ENCODE measurements around the gene NUP62CL.
A peak's percentile ranks its signal among the peaks of the same experiment; 100 is the strongest.
"Not testable (repeated sequence)": the region's sequence is repeated elsewhere in the genome, so short reads cannot be mapped to it uniquely, and the experiment has no call there.

NUP62CL gene, protein sequence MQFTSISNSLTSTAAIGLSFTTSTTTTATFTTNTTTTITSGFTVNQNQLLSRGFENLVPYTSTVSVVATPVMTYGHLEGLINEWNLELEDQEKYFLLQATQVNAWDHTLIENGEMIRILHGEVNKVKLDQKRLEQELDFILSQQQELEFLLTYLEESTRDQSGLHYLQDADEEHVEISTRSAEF

DNA sequence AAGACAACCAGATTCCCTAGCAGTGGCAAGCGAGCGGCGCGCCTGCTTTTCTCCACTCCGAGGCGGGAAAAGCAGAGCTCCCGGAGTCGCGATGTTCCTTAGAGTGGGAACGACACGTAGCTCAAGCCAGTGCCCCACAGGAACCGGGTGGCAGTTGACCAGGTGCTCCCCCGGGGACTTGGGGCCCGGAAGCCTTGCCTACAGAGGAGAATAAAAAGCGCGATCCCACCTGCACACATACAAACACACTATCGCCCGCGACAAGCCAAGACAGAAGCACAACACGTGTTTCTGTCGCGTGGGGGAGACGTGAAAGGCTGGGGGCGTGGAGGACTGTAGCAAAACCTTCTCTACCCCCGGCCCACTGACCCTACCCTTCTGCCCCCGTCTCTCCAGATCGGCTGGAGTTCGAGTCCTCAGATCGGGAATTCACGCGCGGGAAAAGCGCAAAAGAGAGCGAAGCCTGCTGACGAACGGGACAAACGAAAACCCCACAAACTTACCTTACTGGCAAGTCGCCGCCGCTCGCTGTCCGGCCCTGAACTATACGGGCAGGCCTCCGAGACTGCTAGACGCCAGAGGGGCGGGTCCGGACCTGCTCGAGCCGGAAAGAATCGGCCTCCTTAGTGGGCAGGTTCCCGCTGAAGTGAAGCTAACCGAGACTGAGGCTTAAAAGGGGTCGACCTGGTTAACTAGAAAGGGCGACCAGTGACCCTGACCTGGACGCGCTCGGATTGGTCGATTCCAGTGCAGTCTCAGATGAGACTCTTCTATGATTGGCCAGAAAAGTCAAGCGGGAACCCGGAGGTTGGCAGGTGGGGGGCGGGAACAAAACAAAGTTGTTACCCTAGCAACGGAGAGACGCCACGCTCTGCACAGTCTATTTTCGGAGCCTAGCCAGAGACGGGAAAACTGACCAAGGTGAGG is at the start of gene NUP62CL, which contains the start of gene DNAAF6:
Gene NUP62CL (minus strand): TSS at position 664 of the 927 bp plus-strand sequence. CDS start 31,287 bp downstream, outside the sequence.
Gene DNAAF6 (plus strand): TSS at position 842 of the 927 bp plus-strand sequence. CDS start 6,265 bp downstream, outside the sequence.
- DNase-seq: peak; percentile 49 to 68 (median 62)

DNA sequence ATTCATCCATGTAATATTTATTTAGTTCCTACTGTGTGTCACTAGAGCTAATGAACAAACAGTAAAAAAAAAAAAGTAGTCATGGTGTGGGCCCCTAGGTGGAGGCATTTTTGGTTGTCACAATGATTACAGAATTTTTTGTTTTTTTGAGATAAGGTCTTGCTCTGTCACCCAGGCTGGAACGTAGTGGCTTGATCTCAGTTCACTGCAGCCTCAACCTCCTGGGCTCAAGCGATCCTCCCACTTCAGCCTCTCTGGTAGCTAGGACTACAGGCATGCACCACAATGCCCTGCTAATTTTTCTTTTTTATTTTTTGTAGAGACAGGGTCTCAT is 22.2 kb upstream of the NUP62CL start:
- no peak for DNase-seq

DNA sequence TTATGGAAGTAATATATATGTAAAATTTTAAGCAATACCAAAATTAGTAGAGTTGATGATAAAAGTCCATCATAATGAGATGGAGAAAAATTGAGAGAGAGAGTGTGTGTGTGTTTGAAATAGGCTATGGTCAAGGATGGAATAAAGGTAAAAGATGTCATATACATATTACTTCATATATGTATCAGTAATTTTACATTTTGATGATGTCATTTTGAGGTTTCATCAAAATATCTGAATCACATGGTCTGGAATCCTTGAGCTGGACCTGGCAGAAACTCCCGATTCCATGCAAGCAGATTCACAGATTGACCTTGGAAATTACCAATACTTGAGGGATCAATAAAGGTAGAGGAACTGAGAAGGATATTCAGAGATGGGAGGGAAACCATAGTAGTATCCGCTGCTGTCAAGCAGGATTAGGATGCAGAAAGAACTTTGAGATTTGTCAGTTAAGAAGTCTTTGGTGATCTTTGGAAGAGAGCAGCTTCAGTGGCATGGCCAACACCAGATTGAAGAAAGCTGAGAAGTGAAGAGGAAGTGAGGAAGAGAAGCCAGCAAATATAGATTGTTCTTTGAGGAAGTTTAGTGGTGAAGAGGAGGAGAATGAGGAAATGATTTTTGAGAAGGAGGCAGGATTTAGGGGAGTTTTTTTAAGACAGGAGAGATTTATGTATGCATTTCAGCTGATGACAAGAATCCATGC is 21.7 kb upstream of the NUP62CL start:
- DNase-seq: no peak

DNA sequence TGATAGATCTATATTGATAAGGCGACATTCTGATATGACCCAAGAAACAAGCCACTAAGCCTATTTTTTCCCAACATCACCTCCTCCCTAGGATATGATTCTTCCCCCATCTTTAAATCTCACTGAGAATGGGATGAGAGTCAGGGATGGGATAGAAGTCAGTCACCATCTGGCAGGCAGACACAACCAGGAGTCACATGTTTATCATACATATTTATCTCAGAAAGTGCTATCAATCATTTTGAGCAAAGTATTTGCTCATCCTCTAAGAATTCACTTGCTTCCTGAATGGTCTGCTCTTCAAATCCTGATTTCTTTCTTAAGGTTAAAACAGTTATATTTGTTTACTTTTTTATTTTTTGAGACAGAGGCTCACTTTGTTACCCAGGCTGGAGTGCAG is 20.5 kb upstream of the NUP62CL start:
- no peak for DNase-seq

DNA sequence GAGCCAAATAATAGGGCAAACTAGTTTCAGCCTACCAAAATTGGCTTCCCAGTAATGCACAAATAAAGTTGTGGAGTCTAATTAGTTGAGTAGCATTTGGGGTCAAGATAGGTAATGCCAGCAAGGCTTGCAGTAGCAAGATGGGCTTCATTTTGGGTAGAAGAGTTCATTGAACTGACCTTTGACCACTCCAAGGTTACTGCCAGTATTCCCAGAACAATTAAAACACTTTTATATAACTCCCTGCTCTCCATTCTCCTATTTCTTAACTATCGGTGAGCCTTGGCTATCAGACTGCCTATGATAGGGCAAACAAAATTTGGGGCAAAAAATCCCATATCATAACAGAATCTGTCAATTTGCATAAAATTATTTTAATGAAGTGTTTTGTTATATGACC is 7.2 kb upstream of the NUP62CL start:
- no peak for DNase-seq

DNA sequence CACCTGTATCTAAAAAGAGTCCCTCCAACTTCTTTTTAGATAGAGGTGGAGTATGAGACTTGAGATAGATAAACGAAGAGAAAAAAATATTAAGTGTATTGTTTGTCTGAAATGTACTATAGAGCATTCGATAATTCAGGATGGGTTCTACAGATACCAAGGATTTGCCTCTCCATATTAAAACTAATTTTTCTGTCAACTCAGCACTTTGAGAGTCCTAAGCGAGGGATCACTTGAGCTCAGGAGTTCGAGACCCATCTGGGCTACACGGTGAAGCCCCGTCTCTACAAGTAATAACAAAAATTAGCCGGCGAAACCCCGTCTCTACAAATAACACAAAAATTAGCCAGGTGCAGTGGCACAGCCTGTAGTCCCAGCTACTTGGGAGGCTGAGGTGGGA is 1.7 kb upstream of the NUP62CL start:
- no peak for DNase-seq

DNA sequence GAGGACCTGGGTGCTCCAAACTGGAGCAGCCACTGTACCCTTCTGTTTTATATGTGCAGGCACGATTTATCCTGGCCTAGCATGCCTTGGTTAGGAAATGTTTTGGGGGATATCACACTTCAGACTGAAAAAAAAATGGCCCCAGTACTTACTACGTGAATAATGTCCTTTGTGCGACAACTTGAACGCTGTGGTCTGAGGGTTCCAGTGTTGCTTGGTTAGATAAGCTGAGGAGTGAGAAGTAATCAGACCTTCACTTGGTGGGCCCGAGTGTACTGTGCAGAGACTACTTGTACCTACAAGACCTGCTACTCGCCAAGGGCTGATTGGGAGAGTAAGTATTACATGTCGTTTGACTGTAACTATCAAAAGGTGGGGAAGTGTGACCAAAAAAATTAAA is 856 bp upstream of the NUP62CL start:
- DNase-seq: no peak

DNA sequence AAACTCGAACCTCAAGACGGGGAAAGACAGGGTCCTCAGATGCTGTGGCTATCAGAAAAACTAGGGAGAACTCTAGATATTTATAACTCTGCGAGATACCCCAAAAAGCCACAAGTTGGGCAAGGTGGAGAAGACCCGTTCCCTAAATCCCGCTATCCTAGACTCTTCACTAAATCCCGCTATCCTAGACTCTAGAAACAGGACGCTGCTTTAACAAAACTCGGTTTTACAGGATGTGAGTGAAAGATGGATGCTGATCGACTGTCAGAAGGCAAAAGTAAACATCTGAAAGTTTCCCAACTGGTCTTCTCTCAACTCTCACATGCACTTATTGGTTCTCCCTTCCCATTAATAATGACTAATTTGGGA is 448 bp upstream of the NUP62CL start:
- DNase-seq: no peak

DNA sequence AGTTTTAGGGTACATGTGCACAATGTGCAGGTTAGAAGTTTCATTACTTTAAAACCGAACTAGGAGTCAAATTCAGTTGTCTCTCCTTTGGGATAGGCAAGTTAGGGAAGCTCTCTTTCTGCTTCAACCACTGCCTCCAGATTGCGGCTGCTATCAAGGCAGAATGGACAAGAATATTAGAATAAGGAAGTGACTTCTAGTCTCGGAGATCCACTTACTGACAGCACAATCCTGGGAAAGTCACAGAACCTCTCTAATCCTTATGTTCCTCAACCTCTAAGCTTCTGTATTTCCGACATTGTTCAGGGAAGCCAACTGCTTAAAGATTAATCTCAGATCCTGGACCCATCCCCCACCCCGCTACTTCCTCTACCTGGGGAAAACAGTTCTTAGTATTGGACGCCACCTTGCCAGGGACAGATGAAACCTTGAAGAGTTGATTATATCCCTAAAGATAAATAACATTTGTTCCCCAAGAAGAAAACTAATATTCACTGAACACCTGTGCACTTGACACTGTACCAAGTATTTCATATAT is 2.1 kb downstream of the NUP62CL start:
- no peak for DNase-seq

DNA sequence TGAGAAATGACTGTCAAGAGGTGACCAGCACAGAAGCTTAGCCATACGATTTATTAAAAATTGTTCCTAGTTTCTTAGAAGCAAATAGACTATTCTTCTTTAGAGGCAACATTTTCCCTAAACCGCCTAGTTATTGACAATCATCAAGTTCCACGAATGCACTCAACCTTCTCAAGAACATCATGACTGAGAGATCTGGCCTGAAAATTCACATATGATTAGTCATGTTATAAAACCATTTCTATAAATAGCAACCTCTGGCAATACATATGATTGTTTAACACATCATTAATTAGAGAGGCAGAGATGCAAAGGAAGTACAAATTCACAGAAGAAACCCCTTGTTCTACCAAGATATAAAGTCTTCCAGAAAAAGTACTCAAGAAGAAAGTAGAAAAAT is 6.7 kb downstream of the NUP62CL start:
- DNase-seq: no peak

DNA sequence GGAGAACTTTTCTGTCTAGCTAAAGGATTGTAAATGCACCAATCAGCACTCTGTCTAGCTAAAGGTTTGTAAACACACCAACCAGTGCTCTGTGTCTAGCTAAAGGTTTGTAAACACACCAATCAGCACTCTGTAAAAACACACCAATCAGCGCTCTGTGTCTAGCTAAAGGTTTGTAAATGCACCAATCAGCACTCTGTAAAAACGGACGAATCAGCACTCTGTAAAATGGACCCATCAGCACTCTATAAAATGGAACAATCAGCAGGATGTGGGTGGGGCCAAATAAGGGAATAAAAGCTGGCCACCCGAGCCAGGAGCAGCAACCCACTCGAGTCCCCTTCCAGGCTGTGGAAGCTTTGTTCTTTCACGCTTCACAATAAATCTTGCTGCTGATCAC is 8.2 kb downstream of the NUP62CL start:
- DNase-seq: not testable (repeated sequence)

DNA sequence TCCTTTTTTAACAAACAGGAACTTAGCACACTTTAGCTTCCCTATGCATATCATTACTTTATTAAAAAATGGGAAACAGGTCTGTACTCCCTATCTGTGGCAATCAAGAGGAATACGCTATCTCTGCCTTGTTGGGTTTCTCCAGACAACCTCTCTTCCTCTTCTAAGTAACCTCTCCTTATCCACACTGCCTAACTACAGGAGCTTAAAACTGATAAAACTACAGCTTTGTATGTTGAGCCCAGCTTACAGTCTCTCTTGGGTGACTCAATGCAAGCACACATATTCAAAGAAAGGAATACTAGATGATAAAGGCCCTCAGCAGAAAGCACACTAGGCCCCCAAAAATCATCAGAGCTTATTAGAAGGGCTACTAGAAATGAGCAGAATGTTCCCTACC is 8.9 kb downstream of the NUP62CL start:
- DNase-seq: no peak

DNA sequence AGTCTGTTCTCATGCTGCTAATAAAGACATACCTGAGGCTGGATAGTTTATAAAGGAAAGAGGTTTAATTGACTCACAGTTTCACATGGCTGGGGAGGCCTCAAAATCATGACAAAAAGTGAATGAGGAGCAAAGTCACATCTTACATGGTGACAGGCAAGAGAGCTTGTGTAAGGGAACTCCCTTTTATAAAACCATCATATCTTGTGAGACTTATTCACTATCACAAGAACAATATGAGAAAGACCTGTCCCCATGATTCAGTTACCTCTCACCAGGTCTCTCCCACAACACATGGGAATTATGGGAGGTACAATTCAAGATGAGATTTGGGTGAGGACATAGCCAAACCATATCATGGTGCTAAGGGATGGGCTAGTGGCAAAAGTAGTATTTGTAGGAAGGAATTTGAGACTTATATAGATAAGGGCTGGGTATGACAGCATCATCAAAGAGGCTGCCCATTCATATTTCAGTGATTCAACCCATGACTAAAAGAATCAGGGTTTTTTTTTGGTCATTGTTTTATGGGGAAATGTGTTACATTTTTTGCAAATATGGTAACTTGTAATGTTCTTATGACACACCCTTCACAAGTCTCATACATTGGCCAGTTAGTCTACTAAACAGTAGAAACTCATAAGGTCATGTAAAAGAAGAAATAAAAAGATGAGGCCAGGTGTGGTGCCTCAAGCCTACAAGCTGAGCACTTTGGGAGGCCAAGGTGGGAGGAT is 34.7 kb downstream of the NUP62CL start:
- DNase-seq: no peak

DNA sequence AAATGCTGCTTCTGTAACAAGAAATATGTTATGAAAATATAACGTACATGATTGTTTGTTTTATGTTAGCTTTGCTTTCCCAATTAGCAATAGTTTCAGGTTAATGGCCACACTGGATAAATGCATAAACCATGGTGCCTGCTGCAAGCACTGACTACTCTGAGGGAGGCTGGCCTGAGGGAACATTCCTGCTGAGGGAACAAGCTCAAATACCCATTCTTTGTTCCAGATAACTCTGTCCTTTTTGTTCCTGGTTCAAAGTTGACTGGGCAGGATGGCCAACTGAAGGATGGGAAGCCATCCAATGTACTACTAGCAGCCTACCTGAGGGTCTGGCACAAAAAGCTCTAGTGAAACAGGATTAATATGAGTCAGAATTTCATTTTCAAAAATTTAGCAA is 37.5 kb downstream of the NUP62CL start:
- DNase-seq: no peak

DNA sequence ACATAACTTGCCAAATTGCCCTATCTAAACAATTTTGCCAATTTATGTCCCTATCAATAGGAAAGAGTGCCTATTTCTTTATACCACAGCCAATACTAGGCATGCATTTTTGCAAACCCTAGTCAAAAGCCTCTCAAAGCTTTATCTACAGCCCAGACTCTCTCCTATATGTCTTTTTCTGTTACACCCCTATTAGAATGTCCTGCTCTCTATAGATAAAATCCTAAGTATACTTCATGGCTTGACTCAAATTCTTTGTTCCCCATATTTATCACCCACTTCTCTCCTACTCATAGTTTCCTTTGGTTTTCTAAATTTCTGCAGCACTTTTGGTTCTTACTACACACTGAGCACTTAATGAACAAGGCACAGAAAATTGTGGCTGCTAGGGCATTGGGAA is 38.0 kb downstream of the NUP62CL start:
- no peak for DNase-seq

DNA sequence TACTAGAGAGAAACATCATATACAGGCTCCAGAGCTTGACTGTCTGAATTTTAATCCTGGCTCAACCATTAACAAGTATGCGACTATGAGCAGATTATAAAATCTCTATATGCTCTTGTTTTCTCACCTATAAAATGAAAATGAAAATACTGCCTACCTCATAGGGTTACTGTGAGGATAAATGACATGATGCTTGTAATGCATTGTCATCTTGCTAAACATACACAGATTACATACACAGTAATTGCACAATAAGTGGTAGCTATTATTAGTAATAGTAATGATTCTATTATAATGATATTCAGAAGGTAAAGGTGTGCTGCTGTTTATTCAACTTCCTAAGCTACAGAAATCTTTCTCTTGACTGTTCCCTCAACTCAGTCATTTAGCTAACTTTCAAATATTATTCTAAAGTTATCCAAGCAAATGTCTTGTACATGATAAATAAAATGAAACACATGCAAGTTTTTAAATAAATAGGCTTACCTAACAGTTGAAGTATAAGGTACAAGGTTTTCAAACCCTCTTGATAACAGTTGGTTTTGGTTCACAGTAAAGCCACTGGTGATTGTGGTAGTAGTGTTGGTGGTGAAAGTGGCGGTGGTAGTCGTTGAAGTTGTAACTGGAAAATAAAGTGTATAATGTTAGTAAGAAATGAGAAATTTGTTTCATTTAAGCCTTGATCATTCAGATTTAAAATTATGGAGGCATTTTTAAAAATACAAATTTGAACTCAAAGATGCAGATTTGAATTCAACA is 38.9 kb downstream of the NUP62CL start:
- no peak for DNase-seq

DNA sequence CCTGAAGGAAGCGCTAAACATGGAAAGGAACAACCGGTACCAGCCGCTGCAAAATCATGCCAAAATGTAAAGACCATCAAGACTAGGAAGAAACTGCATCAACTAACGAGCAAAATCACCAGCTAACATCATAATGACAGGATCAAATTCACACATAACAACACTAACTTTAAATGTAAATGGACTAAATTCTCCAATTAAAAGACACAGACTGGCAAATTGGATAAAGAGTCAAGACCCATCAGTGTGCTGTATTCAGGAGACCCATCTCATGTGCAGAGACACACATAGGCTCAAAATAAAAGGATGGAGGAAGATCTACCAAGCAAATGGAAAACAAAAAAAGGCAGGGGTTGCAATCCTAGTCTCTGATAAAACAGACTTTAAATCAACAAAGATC is 48.6 kb downstream of the NUP62CL start:
- DNase-seq: not testable (repeated sequence)

DNA sequence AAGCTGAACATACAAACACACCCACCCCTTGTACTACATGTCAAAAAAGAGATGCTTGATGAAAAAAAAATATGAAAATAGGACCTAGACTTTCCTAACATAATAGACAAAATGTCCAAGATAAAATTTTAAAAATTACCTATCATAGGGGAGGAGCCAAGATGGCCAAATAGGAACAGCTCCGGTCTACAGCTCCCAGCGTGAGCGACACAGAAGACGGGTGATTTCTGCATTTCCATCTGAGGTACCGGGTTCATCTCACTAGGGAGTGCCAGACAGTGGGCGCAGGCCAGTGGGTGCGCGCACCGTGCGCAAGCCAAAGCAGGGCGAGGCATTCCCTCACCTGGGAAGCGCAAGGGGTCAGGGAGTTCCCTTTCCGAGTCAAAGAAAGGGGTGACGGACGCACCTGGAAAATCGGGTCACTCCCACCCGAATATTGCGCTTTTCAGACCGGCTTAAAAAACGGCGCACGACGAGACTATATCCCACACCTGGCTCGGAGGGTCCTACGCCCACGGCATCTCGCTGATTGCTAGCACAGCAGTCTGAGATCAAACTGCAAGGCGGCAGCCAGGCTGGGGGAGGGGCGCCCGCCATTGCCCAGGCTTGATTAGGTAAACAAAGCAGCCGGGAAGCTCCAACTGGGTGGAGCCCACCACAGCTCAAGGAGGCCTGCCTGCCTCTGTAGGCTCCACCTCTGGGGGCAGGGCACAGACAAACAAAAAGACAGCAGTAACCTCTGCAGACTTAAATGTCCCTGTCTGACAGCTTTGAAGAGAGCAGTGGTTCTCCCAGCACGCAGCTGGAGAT is 50.4 kb downstream of the NUP62CL start:
- not testable (repeated sequence) for DNase-seq

DNA sequence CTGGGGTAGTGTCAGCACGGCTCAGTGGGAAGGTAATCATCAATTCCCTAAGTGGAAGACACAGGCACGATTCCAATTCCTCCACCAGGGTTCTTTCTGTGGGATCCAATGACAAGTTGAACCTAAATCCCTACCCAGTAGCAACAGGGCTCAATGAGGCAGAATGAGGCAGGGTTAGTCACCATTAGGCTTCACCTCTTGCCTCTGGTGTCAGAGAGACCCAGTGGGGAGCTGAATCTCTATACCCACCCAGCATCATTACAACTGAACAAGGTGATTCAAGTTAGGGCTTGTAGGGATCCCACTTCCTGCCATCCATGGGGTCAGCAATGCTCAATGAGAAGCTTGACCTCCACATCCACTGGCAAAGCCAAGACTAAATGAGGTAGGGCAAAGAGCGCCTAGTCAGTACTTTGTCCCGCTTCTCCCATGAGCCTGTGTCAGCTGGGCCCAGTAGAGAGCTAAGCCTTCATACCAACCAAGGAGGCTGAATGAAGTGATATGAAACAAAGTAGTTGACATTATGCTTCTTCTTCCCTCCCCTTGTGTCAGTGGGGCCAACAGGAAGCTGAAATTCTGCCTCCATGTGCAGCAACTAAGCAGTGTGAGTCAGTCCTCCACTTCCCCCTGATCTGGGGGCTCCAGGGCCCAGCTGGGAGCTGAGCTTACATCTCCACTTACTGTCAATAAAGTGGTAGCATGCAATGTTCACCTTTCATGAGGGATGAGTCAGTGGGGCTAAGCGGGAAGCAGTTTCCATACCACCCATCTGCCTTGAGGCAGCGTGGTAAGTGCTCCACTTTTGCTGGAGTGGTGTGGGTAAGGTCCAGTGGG is 51.2 kb downstream of the NUP62CL start:
- DNase-seq: no peak

DNA sequence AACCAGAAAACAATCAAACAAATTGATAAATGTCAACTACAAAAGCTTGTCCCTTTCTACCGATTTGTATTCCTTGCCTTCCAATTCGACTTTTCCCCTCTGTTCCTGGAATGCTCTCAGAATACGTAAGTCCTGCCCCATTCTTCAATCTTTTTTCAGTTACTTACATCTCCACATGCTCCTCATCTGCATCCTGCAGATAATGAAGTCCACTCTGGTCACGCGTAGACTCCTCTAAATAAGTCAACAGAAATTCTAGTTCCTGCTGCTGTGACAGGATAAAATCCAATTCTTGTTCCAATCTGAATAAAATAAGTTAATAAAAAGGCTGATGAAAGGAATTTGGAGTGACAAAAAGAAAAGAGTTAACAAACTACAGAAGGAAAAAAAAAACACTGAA is 53.2 kb downstream of the NUP62CL start:
- DNase-seq: no peak
